IMR-90 (cell line): ENCODE results near the gene PPP2R5B. TPM values are rescaled to one million over a fixed set of nuclear protein-coding genes. Genes with fewer than 3 reads are reported as not detected.
A peak's percentile ranks its signal among the peaks of the same experiment; 100 is the strongest.

ENCODE experiments used
- ATAC-seq: fragments of 200-7000 bp; cut with Tn5 transposase; 2 replicates; pipeline ENCODE4 v1.9.1; 2020; ENCODE audit warnings: low read depth, mild to moderate bottlenecking, moderate library complexity
- BruUV-seq: library from RNA; stranded (reverse); fragments of 400-500 nt; replicated peaks from 2 replicates; lab custom pipeline; 2021; lab: Mats Ljungman, UMichigan
- CTCF ChIA-PET: fragments of 300-600 bp; formaldehyde crosslinking; extraction: SDS; loops from one replicate; lab custom pipeline; 2021; ENCODE audit warnings: antibody characterized with exemption; lab: Yijun Ruan, JAX
- POLR2A ChIA-PET: fragments of 300-600 bp; sonication (Branson Sonifier 250); formaldehyde crosslinking; loops from one replicate; lab custom pipeline; 2022; ENCODE audit warnings: antibody characterized with exemption; ENCODE audit not compliant: unreplicated experiment; lab: Charles Lee
- DNase-seq: peaks from one replicate; pipeline ENCODE4 v3.0.0; 2013
- H2AFZ ChIP-seq: replicated peaks from 2 replicates; pipeline ENCODE3; 2013; ENCODE audit warnings: low read length, mild to moderate bottlenecking; ENCODE audit not compliant: poor library complexity
- H2AK5ac ChIP-seq: 2 replicates; pipeline ENCODE4 v1.6.1; 2013; ENCODE audit warnings: low read depth, low read length, inconsistent platforms
- H2AK9ac ChIP-seq: replicated peaks from 2 replicates; pipeline ENCODE3; 2013; ENCODE audit warnings: mild to moderate bottlenecking, low read depth, low read length, moderate library complexity; ENCODE audit not compliant: poor library complexity
- H2BK120ac ChIP-seq: 2 replicates; pipeline ENCODE4 v1.6.1; 2013; ENCODE audit warnings: low read depth, low read length, inconsistent platforms
- H2BK15ac ChIP-seq: 3 replicates; pipeline ENCODE4 v1.6.1; 2013; ENCODE audit warnings: low read depth, low read length, inconsistent platforms
- H2BK20ac ChIP-seq: 2 replicates; pipeline ENCODE4 v1.6.1; 2013; ENCODE audit warnings: low read depth, mild to moderate bottlenecking, inconsistent platforms, low read length, moderate library complexity
- H2BK5ac ChIP-seq: 2 replicates; pipeline ENCODE4 v1.6.1; 2013; ENCODE audit warnings: mild to moderate bottlenecking, low read depth, low read length, inconsistent platforms; ENCODE audit not compliant: poor library complexity, severe bottlenecking
- H3K14ac ChIP-seq: replicated peaks from 2 replicates; pipeline ENCODE4 v1.6.1; 2013; ENCODE audit warnings: low read depth, low read length, inconsistent platforms
- H3K18ac ChIP-seq: 2 replicates; pipeline ENCODE4 v1.6.1; 2013; ENCODE audit warnings: low read depth, low read length, control low read depth
- H3K23ac ChIP-seq: 2 replicates; pipeline ENCODE4 v1.6.1; 2013; ENCODE audit warnings: low read depth, low read length, inconsistent platforms
- H3K27ac ChIP-seq: 2 replicates; pipeline ENCODE4 v1.5.1; 2013; ENCODE audit warnings: mild to moderate bottlenecking, control low read depth, low read length; ENCODE audit not compliant: insufficient read depth
- H3K27me3 ChIP-seq: 2 replicates; pipeline ENCODE4 v1.6.1; 2013; ENCODE audit warnings: low read length; ENCODE audit not compliant: control insufficient read depth, insufficient read depth
- H3K36me3 ChIP-seq: 2 replicates; pipeline ENCODE4 v1.6.1; 2013; ENCODE audit warnings: low read length, mixed read lengths; ENCODE audit not compliant: control insufficient read depth, insufficient read depth
- H3K4ac ChIP-seq: 2 replicates; pipeline ENCODE4 v1.6.1; 2013; ENCODE audit warnings: low read depth, low read length, inconsistent platforms
- H3K4me1 ChIP-seq: 2 replicates; pipeline ENCODE4 v1.6.1; 2013; ENCODE audit warnings: low read length, mixed read lengths; ENCODE audit not compliant: control insufficient read depth, insufficient read depth
- H3K4me2 ChIP-seq: 2 replicates; pipeline ENCODE4 v1.6.1; 2013; ENCODE audit warnings: low read depth, mild to moderate bottlenecking, control low read depth, low read length, moderate library complexity
- H3K4me3 ChIP-seq: 2 replicates; pipeline ENCODE4 v1.5.1; 2013; ENCODE audit warnings: low read depth, mild to moderate bottlenecking, control low read depth, low read length, moderate library complexity; ENCODE audit not compliant: insufficient read depth
- H3K56ac ChIP-seq: 2 replicates; pipeline ENCODE4 v1.6.1; 2013; ENCODE audit warnings: low read length, inconsistent platforms; ENCODE audit not compliant: insufficient read depth; ENCODE audit errors: extremely low read depth
- H3K79me1 ChIP-seq, 2 experiments: 2 replicates each; pipeline ENCODE4 v1.6.1; 2013; ENCODE audit warnings: low read length in 2 of 2, inconsistent platforms in 1 of 2, low read depth in 1 of 2
- H3K9ac ChIP-seq: 2 replicates; pipeline ENCODE4 v1.6.1; 2013; ENCODE audit warnings: low read depth, low read length, control low read depth
- H3K9me1 ChIP-seq: 2 replicates; pipeline ENCODE4 v1.6.1; 2013; ENCODE audit warnings: low read length, inconsistent platforms; ENCODE audit not compliant: insufficient read depth
- H3K9me3 ChIP-seq: 2 replicates; pipeline ENCODE4 v1.6.1; 2013; ENCODE audit warnings: low read length; ENCODE audit not compliant: control insufficient read depth, insufficient read depth
- H4K20me1 ChIP-seq: 2 replicates; pipeline ENCODE4 v1.6.1; 2013; ENCODE audit warnings: low read length, inconsistent platforms; ENCODE audit not compliant: insufficient read depth
- H4K5ac ChIP-seq: 2 replicates; pipeline ENCODE4 v1.6.1; 2013; ENCODE audit warnings: mild to moderate bottlenecking, low read depth, low read length, control low read depth
- H4K8ac ChIP-seq, 2 experiments: 2 replicates each; pipeline ENCODE4 v1.6.1; 2013; ENCODE audit warnings: low read depth in 2 of 2, low read length in 2 of 2, control low read depth in 1 of 2, inconsistent platforms in 1 of 2
- H4K91ac ChIP-seq: 2 replicates; pipeline ENCODE4 v1.6.1; 2013; ENCODE audit warnings: low read depth, low read length, inconsistent platforms; ENCODE audit not compliant: insufficient read depth
- MAZ ChIP-seq: IDR thresholded peaks from 2 replicates; pipeline ENCODE4 v1.6.1; 2012; ENCODE audit warnings: low read depth, mild to moderate bottlenecking, low read length, improper control_type of control experiment, moderate library complexity, borderline replicate concordance
- MXI1 ChIP-seq: IDR thresholded peaks from 2 replicates; pipeline ENCODE4 v1.6.1; 2012; ENCODE audit warnings: low read depth, mild to moderate bottlenecking, low read length, moderate library complexity, borderline replicate concordance
- WGBS, 2 experiments: methylation state at CpG; one replicate each; pipeline versions ENCODE4 v1.1.5 to v1.1.7; 2013; ENCODE audit warnings: missing lambda C conversion rate in 2 of 2; ENCODE audit not compliant: insufficient read length in 1 of 2; ENCODE audit errors: extremely low coverage in 2 of 2; 5-methylcytosine and 5-hydroxymethylcytosine counted together
- dilution Hi-C: fragments of 300-500 bp; cut with HindIII; formaldehyde crosslinking; loops from one replicate; pipeline ENCODE4 v1.14.3; 2018; ENCODE audit warnings: low sequenced_read_pairs; ENCODE audit not compliant: unreplicated experiment
- in situ Hi-C: fragments of 300-500 bp; cut with MboI; formaldehyde crosslinking; loops from 3 replicates; pipeline ENCODE4 v1.14.3; 2019; ENCODE audit warnings: low sequenced_read_pairs, inconsistent platforms, mixed read lengths
- intact Hi-C: fragments of 100-400 bp; cut with micrococcal nuclease; formaldehyde crosslinking; loops from 2 replicates; pipeline ENCODE4 v1.10.0; 2022
- polyA plus RNA-seq, 3 experiments: library from polyadenylated mRNA; depleted of rRNA; stranded (reverse); fragments of >200 nt; gene quantifications; 2 replicates each; pipeline ENCODE4 v1.2.3, GENCODE V29; 2012; ENCODE audit warnings: low replicate concordance in 1 of 3
- total RNA-seq: library from RNA; depleted of rRNA; stranded (reverse); fragments of >200 nt; gene quantifications from 2 replicates; pipeline ENCODE4 v1.2.3, GENCODE V29; 2012
- TF ChIP-seq, protein P1 (sequence below): fragments of 150-350 bp; IDR thresholded peaks from 2 replicates; pipeline ENCODE4 v1.6.1; 2017; ENCODE audit warnings: mild to moderate bottlenecking, antibody characterized with exemption, low read length, low read depth

The PPP2R5B gene
- total and polyA plus RNA-seq, 2 of the 4 experiments (the other 2 are of a cell fraction), result 6.5 to 23.6 TPM

DNA sequence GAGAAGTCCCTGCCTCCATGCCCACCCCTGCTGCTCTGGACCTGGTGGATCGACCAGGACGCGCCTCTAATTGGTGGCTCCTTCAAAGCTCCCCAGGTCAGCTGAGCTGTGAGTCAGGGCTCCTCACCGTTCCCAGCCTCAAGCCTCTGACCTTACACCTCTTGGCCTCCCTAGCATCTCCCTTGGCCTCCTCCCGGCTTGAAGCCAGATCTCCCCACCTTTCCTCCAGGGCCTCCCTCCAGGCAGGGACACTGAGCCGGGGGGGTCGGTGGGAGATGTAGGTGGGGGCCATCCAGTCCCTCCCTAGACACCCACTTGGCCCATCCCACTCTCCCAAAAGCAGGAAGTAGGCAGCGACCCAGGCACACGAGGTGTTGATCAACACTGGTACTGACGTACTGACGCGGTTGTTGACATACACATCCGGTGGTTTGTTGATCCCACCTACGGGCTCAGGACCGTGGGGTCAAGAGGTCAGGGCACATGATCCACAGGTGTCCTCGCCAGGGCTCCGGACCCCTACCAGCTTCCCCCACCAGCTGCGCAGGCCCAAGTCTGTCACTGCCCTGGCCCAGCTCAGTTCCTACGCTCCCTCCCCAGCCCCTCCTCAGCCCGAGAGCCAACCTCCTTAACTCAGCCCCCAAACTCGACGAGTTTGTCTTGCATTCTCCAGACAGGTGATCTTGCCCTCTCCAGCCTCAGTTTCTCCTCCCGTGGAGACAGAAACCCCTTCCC lies 8.3 kb upstream of the PPP2R5B start:
- peak; percentile 33 for DNase-seq
- H2AK5ac ChIP-seq, result peak overlapping the region; percentile 52
- no peaks in the 10 kb centered on the region; the same call in 1 of the 2 replicates for H4K20me1 ChIP-seq
- in situ Hi-C loops, result no loop called here
- peak; percentile 38; the same call in 1 of the 2 replicates for TF ChIP-seq MAZ
- TF ChIP-seq, protein P1, sequence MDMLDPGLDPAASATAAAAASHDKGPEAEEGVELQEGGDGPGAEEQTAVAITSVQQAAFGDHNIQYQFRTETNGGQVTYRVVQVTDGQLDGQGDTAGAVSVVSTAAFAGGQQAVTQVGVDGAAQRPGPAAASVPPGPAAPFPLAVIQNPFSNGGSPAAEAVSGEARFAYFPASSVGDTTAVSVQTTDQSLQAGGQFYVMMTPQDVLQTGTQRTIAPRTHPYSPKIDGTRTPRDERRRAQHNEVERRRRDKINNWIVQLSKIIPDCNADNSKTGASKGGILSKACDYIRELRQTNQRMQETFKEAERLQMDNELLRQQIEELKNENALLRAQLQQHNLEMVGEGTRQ, result peak; percentile 44; the same call in 1 of the 2 replicates
- no peak for TF ChIP-seq MXI1
- peak overlapping the region; percentile 1; the same call in 1 of the 2 replicates for H4K91ac ChIP-seq
- H2AFZ ChIP-seq, result peak overlapping the region; percentile 91
- H3K4ac ChIP-seq, result peak overlapping the region; percentile 89
- H3K4me2 ChIP-seq, result peak overlapping the region; percentile 80
- H3K27me3 ChIP-seq, result no peaks in the 10 kb centered on the region
- no peak overlapping the region for H3K18ac ChIP-seq
- H3K79me1 ChIP-seq, result peaks cover 7 to 26% of the 10 kb centered on the region in 2 experiments
- dilution Hi-C loops, result no loop called here
- H3K4me3 ChIP-seq, result peak overlapping the region; percentile 78
- peak overlapping the region; percentile 92 for H3K14ac ChIP-seq
- CTCF ChIA-PET, result no interaction called here
- peaks cover 7% of the 10 kb centered on the region for H3K4me1 ChIP-seq
- no peaks in the 10 kb centered on the region for H3K9me1 ChIP-seq
- no peaks in the 10 kb centered on the region for H3K9me3 ChIP-seq
- 2% methylated on average over 11 of the region's 23 CpGs; no CpG with 5 or more reads in 1 of the 2 experiments for WGBS, 2 experiments
- peak overlapping the region; percentile 10; the same call in 1 of the 2 replicates for H2BK120ac ChIP-seq
- H2BK15ac ChIP-seq, result no peak overlapping the region
- H3K9ac ChIP-seq, result peak overlapping the region; percentile 82
- H4K8ac ChIP-seq, result peak overlapping the region; percentile 28 to 93; a peak in 1 of 4 replicates
- H3K56ac ChIP-seq, result peak overlapping the region; percentile 70; the same call in 1 of the 2 replicates
- peak overlapping the region; percentile 84 for H3K23ac ChIP-seq
- POLR2A ChIA-PET, result no interaction called here
- peak overlapping the region; percentile 69 for H3K27ac ChIP-seq
- intact Hi-C loops, result loop anchor here (2.0 to 5.0 kb wide), 2 partner anchors 61 to 181 kb away; partner anchors contain the start of gene VPS51
- H2BK5ac ChIP-seq, result peak overlapping the region; percentile 51
- H3K36me3 ChIP-seq, result peaks cover 20% of the 10 kb centered on the region
- no TSS peak for BruUV-seq
- no peak overlapping the region for H2BK20ac ChIP-seq
- H4K5ac ChIP-seq, result 0 out of 2 replicates have a peak overlapping the region, but pooled peaks have one; percentile 10
- peak overlapping the region; percentile 97 for H2AK9ac ChIP-seq
- ATAC-seq, result peak; percentile 2; the same call in 1 of the 2 replicates
